Right ventricle myocardium superior (tissue), 1 donor: ENCODE results near the gene PDF. TPM values are rescaled to one million over a fixed set of nuclear protein-coding genes. Genes with fewer than 3 reads are reported as not detected.
"Not testable (repeated sequence)": the region's sequence is repeated elsewhere in the genome, so short reads cannot be mapped to it uniquely, and the experiment has no call there.

ENCODE experiments used
- ATAC-seq: fragments of 200-7000 bp; cut with Tn5 transposase; one replicate; pipeline ENCODE4 v1.9.1; 2020; ENCODE audit warnings: mild to moderate bottlenecking; ENCODE audit not compliant: poor library complexity
- DNase-seq: peaks from one replicate; pipeline ENCODE4 v3.0.0-alpha.2; 2020
- intact Hi-C: fragments of 100-400 bp; cut with DNase I; formaldehyde crosslinking; loops from one replicate; pipeline ENCODE4 v1.11.2; 2022
- total RNA-seq: library from RNA; stranded (reverse); fragmentation: NEBNext Ultra II Directional; extraction: Animal tissue kit (Norgen Biotek cat#: 25700); gene quantifications from one replicate; pipeline ENCODE4 v1.2.1, GENCODE V29; 2021
- donor health status: DM: no; HTN: yes; CAD: no; lungs with severe emphysema.

Gene PDF
- total RNA-seq, 1 donor from 2014 or later, result 5.6 TPM

DNA sequence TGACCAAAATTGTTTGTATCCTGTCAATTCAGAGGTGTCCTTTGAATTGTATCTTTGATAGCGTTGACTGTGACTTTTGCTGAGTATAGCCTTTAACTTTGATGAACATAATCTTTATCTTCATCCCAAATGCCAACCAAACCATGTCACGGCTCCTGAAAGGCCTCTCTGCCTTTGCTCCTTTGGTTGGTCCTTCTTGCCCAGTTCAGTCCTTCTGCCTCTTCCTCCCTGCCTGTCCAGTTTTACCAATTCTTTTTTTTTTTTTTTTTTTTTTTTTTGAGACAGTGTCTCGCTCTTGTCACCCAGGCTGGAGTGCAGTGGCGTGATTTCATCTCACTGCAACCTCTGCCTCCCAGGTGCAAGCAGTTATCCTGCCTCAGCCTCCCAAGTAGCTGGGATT, 32.1 kb downstream of the PDF start:
- intact Hi-C loops, result no loop called here
- no peak for ATAC-seq

DNA sequence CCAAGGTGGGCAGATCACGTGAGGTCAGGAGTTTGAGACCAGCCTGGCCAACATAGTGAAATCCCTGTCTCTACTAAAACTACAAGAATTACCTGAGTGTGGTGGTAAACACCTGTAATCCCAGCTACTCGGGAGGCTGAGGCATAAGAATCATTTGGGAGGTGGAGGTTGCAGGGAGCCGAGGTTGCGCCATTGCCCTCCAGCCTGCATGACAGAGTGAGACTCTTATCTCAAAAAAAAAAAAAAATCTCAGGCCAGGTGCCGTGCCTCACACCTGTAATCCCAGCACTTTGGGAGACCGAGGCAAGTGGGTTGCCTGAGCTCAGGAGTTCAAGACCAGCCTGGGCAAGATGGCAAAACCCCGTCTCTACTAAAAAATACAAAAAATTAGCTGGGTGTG, 33.6 kb downstream of the PDF start:
- DNase-seq, ATAC-seq, intact Hi-C loops: not testable (repeated sequence)

More for the DNA sequence above, 32.1 kb downstream of the PDF start:
- DNase-seq, result no peak

DNA sequence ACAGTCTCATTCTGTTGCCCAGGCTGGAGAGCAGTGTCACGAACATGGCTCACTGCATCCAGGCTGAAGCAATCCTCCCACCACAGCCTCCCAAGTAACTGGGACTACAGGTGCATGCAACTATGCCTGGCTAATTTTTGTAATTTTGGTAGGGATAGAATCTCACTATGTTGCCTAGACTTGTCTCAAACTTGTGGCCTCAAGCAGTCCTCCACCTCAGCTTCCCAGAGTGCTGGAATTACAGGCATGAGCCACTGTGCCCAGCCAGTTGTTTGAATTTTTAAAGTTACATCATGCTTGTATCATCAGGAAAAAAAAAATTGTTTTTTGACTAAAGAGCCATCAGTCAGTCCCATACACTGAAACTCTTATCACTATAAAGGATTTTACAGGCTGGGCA, 36.3 kb downstream of the PDF start:
- intact Hi-C loops, result no loop called here
- ATAC-seq, result no peak
- DNase-seq, result no peak

DNA sequence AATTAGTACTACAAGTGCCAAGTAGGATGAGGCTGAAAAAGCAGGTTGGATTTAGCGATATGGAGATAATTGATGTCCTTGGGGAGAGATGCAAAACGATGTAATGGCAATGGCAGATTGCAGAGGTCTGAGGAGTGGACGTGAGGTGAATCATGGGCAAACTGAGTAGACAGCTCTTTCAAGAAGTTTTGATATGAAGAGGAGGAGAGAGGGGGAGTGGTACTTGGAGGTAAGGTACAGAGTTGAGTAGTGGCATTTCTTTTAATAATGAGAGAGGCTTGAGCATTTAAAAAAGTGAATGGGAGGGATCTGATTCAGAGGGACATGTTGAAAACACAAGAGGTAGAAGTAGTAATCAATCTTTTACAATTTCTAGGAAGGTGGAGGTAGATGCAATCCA, 37.0 kb downstream of the PDF start:
- ATAC-seq (no peak), DNase-seq (no peak)
- intact Hi-C loops, result no loop called here

DNA sequence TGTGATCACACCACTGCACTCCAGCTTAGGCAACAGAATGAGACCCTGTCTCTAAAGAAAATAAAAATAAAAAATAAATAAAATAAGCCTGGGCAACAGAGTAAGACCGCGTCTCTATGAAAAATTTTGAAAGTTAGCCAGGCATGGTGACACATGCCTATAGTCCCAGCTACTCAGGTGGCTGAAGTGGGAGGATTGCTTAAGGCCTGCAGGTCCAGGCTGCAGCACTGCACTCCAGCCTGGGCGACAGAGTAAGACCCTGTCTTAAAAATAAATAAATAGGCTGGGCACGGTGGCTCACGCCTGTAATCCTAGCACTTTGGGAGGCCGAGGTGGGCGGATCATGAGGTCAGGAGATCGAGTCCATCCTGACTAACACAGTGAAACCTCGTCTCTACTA, 38.7 kb downstream of the PDF start:
- ATAC-seq, DNase-seq, intact Hi-C loops: not testable (repeated sequence)

DNA sequence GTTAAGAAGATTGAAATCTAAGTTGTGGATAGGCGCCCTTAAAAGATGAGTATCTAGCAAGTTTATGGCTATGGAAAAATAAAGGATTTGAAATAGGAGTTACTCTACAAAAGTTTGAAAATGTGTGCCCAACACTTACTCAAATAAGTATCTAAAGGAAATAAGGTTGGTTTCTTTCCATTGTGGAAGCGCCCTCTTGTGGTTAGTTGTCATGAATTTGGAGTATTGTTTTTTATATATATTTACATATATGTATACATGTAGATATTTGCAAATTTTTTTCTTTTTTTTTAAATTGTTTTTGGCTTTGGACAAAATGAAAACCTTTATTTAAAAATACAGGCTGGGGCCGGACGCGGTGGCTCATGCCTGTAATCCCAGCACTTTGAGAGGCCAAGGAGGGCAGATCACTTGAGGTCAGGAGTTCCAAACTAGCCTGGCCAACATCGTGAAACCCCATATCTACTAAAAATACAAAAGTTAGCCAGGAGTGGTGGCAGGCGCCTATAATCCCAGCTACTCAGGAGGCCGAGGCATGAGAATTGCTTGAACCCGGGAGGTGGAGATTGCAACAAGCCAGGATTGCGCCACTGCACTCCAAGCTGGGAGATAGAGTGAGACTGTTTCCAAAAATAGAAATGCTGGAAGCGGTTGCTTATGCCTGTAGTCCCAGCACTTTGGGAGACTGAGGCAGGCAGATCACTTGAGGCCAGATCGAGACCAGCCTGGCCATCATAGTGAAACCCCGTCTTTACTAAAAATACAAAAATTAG, 43.3 kb downstream of the PDF start:
- intact Hi-C loops, result no loop called here
- ATAC-seq (peak; percentile 93), DNase-seq (peak; percentile 82)

DNA sequence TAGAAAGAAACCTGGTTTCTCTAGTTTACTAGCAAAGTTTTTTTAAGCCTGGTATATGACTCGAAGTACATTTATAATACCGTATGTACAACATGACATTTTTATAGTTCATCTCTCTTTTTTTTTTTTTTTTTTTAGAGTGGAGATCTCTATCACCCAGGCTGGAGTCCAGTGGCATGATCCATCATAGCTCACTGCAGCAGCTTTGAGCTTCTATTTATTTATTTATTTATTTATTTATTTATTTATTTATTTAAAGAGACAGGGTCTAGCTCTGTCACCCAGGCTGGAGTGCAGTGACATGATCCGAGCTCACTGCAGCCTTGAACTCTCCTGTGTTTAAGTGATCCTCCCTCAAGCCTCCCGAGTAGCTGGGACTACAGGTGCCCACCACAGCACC, 45.1 kb downstream of the PDF start:
- no peak for DNase-seq
- ATAC-seq, result no peak
- intact Hi-C loops, result no loop called here

DNA sequence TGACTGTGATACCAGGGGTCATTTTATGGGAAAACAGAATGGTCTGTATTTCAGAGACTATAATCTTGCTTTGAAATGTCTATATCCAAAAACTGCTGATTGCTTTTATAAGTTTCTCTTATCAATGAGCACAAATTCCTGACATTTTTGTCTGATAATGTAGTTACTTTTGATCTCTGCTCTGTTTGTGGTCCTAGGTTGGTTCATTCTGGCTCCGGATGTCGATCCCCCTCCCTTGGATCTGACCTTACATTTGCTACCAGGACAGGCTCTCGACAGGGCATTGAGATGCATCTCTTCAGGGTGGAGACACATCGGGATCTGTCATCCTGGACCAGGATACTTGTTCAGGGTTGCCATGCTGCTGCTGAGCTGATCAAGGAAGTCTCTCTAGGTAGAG, 46.5 kb downstream of the PDF start:
- no peak for DNase-seq
- intact Hi-C loops, result no loop called here
- ATAC-seq, result no peak

DNA sequence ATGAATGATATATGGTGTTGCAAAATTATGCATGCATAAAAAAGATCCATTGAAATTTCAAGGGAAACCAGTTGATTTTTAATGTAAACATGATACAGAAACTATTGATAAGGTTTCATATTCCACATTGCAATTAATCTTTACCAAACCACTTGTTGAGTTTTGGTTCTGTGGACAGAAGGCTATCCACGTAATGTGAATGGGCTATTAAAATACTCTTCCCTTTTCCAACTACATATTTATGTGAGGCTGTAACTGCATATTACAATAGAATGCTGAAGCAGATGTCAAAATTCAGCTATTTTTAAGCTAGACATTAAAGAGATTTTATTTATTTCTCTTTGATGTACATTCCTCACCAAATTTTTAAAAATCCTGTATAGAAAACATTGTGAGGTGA, 53.0 kb downstream of the PDF start:
- intact Hi-C loops, result no loop called here
- ATAC-seq, result no peak
- no peak for DNase-seq

Other genes starting within 250 kb of the PDF start
- 0.19 TPM for gene HAS3, start 224.9 kb downstream of the PDF start, total RNA-seq
- 52.5 TPM for gene CHTF8, start 198.0 kb downstream of the PDF start, total RNA-seq
- 24.1 TPM for gene UTP4, start 197.9 kb downstream of the PDF start, total RNA-seq
- gene SNTB2, start 143.4 kb downstream of the PDF start, total RNA-seq, result 12.3 TPM
- 28.6 TPM for gene VPS4A, start 19.2 kb downstream of the PDF start, total RNA-seq
- 22.0 TPM for gene COG8, start 9.0 kb upstream of the PDF start, total RNA-seq
- gene NIP7, start 9.2 kb upstream of the PDF start, total RNA-seq, result 7.3 TPM
- gene TMED6, start 21.2 kb upstream of the PDF start, total RNA-seq, result not detected
- gene TERF2, start 55.4 kb upstream of the PDF start, total RNA-seq, result 19.4 TPM
- 55.4 TPM for gene CYB5B, start 94.0 kb upstream of the PDF start, total RNA-seq
- gene NFAT5, start 235.4 kb upstream of the PDF start, total RNA-seq, result 13.9 TPM